Endometrial microvascular endothelial cells (primary cell): ENCODE results near the gene DUSP16. TPM values are rescaled to one million over a fixed set of nuclear protein-coding genes. Genes with fewer than 3 reads are reported as not detected.
"Not testable (repeated sequence)": the region's sequence is repeated elsewhere in the genome, so short reads cannot be mapped to it uniquely, and the experiment has no call there.

Experiments used
- in situ Hi-C: cut with HindIII; loops from 2 replicates; pipeline ENCODE4 v1.10.0; 2017; ENCODE audit warnings: low sequenced_read_pairs, low pct_unique_long_range_greater_than_20kb; ENCODE audit errors: inconsistent ontology term
- total RNA-seq: library from RNA; depleted of rRNA; stranded (reverse); fragments of >200 nt; gene quantifications from one replicate; pipeline ENCODE4 v1.2.3, GENCODE V29; 2015; ENCODE audit errors: inconsistent ontology term

DUSP16 gene
- total RNA-seq, 1 donor from 2014 or later, result 11.2 TPM

DNA sequence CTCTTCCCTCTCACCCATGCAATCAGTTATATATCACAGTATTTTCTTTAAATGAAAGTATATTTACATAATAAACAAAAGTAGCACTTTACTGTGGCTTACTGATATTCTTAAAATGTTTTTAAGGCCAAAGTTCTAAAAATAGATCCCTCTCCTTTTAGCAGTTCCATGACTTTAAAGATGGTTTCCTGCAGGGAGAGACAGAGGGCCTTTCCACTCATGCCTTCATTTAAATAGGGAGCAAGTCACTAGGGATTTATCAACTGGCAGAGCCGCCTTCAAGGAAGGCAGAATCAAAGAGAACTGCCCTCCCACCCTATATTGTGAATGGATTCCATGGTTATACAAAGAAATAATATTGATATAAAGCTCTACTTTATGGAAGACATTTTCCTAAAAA lies 55.5 kb downstream of the DUSP16 start:
- in situ Hi-C loops, result no loop called here

- in situ Hi-C loops, result no loop called here
Observed at GRCh38 chr12:12506496-12506890, 56.2 kb downstream of the DUSP16 start.

- in situ Hi-C loops, result no loop called here
Observed at GRCh38 chr12:12505544-12506495, 56.8 kb downstream of the DUSP16 start.

DNA sequence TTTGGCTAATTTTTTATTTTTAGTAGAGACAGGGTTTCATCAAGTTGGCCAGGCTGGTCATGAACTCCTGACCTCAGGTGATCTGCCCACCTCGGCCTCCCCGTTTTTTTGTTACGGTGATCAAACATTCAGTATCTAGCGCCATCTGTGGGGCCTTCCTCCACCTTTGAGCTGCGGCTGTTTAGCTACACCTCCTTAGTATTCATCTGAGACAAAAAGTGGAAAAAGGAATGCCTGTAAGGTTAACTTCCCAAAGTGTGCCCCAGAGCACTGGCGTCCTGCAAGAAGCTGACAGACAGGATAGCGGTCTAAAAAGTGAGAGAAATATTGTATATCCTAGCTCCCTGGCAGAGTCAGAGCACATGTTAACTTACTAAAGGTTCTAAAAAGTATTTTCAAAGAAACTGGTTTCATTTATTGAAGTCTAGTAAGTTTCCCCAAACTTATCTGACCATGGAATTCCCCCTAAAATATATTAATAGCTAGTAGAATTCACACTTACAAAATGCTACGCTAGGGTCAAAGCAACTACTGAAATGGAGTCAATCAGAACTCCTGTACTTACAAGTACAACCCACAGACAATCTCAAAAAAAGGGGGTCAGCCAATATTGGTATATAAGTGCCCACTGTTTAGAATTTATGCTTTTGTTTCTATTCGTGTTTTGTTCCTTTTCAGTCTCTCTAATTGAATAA lies 59.1 kb downstream of the DUSP16 start:
- in situ Hi-C loops, result no loop called here

DNA sequence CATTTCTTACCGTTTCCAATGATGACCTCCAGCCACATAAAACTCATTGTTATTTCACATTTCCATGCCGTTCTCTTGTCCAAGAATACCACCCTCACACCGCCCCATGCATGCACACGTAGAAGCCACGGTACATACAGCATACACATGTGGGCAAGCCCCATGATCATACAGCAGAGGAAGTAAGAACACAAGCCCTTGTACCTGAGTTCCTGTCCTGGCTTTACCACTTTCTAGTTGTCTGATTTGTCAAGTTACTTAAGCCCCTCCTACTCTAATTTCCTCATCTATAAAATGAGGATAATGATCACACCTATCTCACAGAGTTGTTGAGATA lies 59.9 kb downstream of the DUSP16 start:
- in situ Hi-C loops, result no loop called here

DNA sequence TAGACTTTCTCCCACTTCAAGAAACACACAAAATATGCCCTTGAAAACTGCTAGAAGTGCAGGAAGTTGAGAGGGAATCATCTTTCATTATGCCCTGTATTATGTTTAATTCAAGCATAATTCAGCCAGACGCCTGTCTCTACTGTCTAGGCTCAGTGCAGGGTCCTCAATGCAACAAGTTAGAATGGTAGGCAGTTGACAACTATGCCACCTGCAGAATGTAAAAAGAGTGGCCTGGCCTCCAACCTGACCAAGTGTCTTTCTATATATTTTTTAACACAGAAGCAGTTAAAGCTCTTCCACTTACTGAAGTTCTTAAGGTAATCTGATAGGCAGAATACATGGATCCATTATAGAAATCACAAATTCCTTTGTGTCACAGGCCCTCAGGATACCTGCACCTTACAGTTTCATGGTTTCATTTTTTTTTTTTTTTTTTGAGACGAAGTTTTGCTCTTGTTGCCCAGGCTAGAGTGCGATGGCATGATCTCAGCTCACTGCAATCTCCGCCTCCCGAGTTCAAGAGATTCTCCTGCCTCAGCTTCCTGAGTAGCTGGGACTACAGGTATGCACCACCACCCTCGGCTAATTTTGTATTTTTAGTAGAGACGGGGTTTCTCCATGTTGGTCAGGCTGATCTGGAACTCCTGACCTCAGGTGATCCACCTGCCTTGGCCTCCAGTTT lies 60.4 kb downstream of the DUSP16 start:
- in situ Hi-C loops, result not testable (repeated sequence)

DNA sequence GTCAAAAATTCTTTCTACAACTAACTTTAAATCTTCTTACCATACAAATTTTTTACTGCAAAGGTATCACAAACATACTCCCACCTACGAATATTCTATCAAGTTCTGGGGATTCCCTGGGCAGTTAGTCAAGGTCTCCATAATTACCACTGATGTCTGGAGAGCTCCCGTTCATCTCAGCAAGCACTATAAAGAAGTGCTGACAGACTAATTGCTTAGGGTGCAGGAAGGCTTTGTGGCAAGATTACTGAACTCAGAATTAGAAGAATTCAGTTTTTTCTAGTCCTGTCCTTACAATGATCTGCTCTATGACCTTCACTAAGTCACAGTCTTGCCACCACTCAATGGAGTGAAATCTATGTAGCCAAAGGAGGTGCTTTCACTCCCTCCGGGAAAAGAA lies 61.5 kb downstream of the DUSP16 start:
- in situ Hi-C loops, result no loop called here

GRCh38 chr12:12499909-12500604 lies 62.6 kb downstream of the DUSP16 start:
- in situ Hi-C loops, result no loop called here

DNA sequence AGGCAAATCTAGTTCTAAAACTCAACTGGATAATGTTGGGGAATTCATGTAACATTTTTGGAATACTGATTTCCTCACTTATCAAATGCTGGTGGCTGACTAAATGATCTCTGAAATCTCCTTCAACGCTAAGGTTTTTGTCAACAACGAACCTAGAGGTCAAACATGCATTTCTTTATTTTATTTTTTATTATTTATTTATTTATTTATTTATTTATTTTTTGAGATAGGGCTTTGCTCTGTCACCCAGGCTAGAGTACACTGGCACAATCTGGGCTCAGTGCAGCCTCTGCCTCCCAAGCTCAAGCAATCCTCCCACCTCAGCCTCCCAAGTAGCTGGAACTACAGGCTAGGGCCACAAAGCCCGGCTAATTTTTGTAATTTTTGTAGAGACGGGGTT lies 64.5 kb downstream of the DUSP16 start:
- in situ Hi-C loops, result no loop called here

- in situ Hi-C loops, result no loop called here
Observed at GRCh38 chr12:12495536-12495935, 67.1 kb downstream of the DUSP16 start.

DNA sequence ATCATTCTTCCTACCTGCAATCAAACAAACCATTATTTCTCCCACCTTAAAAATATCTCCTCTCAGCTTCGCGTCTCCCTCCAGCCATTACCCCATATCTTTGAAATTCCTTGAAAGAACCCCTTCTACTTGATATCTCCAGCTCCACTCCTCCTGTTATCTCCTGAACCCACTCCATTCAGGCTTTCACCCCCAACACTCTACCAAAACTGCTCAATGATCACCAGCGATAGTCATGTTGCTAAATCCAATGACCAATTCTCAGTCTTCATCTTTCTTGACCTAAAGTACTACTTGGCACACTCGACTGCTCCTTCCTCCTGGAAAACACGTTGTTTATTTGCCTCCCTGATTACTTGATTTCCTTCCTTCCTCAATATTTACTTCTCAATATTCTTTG lies 70.1 kb downstream of the DUSP16 start:
- in situ Hi-C loops, result no loop called here

DNA sequence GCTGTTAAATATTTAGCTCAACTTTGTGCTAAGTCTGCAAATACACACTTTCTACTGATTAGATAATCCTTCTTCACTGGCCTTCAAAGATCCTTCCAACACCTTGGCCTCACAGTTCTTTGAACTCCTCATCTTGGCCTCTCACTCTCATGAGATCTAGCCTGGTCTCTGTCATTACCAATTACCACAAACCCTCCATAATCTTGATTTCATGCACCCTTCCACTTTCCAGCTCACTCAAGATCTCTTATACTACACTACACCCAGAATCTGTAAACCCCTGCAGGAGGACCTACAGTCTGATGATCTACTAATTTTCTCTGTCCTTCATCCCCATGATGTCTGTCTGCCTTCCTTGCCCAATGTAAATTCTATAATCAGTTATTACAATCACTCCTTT lies 71.1 kb downstream of the DUSP16 start:
- in situ Hi-C loops, result no loop called here

GRCh38 chr12:12488823-12489550 lies 73.7 kb downstream of the DUSP16 start:
- in situ Hi-C loops, result no loop called here

DNA sequence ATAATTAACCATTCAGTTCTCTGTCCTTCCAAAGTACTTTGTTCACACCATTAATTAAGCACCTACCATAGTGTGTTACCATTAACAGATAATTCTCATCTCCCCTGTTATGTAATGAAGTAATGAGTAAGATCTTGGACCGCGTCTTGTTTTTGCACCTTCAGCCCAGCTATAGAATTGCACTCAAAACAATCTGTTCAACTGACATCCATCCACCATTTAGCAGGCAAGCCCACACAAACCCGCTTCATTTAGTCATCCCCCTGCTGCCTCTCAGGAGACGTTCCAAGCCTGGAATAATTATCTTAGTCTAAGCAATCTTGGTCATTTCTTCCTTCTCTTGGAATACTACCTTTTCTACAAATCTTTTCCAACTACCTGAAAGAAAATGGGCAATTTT lies 74.4 kb downstream of the DUSP16 start:
- in situ Hi-C loops, result no loop called here

GRCh38 chr12:12487490-12487889 lies 75.2 kb downstream of the DUSP16 start:
- in situ Hi-C loops, result no loop called here

DNA sequence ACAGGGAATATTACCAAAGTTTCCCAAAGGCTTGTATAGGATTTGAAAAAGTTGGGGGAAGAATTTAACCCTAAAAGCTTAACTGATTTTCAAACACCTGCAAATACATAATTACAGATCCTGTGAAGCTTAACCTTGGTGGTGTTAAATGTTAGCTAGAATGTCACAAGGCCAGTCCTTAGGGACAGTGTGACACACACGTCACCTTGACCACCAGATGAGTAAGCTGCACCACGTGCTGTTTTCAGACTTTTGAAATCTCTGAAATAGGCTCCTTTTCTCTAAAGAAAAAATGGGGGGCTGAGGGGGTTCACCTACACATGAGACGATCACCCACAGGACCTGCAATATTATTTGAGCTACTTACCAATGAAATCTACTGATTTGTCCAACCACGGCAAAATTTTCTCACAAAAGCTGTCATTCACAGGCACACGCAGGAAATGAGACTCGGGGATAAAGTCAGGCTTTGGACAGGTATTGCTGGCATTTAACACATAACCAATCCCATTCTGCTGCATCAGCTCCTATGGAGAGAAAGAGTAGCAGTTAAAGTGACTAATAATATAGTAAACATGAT lies 75.9 kb downstream of the DUSP16 start:
- in situ Hi-C loops, result no loop called here

GRCh38 chr12:12483438-12483837 lies 79.2 kb downstream of the DUSP16 start:
- in situ Hi-C loops, result no loop called here

DNA sequence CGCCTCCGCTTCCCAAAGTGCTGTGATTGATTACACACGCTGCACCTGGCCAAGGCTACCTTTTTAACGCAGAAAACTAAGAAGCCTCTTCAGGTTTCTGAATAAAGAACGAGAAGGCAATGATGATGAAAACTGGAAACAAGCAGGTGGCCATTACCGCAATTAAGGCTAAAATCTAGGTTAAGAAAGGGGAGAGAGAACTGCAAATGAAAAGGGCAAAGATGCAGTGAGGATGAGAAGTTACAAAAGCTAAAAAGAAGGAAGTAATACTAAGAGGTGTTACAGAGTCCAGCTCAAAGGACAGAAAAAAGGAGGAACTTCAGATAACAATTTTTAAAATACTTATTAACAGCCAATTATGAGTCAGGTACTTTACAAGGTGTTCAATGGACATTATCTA lies 79.7 kb downstream of the DUSP16 start:
- in situ Hi-C loops, result no loop called here
